GM18511 (cell line): ENCODE data around the gene CSNK1A1L.

Source experiments
- ATAC-seq: cut with Tn5 transposase; IDR thresholded peaks from one replicate; pipeline ENCODE4 v1.9.1; 2021; ENCODE audit warnings: mild to moderate bottlenecking, moderate library complexity; ENCODE audit not compliant: unreplicated experiment

Gene CSNK1A1L

DNA sequence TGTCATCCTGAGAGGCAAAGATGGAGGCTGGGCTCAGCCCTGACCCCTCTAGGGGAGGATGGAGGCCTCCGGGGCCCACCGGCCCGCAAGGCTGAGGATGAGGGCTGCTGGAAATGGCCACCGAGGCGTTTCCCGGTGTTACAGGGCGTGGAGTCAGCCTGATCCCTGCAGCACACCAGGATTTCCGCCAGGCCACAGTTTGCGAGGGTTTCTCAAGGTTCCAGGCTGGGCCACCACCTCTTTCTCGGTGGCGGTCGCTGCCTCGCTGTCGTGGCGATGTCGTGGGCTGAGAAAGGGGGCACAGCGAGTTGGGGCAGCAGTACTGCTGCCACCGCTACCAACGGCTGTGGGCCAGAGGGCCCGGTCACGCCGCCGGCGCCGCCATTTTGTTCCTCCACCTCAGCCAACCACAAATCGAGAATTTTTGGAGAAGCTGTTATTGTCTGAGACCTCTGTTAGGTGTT lies at the start of gene CSNK1A1L:
TSS of gene CSNK1A1L (minus strand) at position 414 of the 464 bp plus-strand sequence. CDS start at position 6, 408 bp downstream.
- no peak for ATAC-seq

DNA sequence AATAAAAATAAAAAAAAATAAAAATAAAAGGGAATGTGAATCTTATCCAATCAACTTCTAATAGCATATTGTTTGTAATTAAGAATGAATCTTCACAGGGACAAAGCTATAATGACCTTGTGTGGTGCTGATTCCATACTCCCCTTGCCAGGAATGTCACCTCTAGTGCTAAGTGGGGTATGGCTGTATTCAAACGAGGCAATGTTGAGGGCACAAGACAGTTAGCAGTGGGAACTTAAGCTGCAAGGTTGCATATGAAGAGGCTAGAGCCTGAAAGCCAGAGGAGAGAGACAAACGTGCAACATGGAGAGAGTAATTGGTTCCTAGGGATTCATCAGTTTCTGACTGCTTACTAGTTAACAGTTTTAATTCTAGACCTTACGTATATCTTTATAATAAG lies 43.9 kb upstream of the CSNK1A1L start:
- ATAC-seq = no peak

DNA sequence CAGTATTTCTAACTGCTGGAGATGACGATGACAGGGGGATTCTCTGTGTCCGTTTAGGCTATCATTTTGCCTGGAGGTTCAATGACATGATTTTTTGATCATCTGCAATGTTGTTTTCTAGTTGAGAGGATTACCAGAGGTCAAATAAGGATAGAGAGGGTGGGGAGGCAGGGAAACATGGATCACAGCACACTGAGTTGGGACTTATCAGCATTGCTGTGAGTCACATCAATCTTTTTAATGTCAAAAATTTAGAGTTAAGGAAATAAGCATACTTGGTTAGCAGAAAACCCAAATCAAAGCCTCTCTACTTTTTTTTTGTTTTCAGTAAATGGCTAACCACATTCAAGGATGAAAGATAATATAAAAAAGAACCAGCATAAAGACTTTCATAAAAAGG lies 43.0 kb upstream of the CSNK1A1L start:
- no peak for ATAC-seq

- no peak for ATAC-seq
Observed at GRCh38 chr13:37144661-37145060, 39.2 kb upstream of the CSNK1A1L start.

DNA sequence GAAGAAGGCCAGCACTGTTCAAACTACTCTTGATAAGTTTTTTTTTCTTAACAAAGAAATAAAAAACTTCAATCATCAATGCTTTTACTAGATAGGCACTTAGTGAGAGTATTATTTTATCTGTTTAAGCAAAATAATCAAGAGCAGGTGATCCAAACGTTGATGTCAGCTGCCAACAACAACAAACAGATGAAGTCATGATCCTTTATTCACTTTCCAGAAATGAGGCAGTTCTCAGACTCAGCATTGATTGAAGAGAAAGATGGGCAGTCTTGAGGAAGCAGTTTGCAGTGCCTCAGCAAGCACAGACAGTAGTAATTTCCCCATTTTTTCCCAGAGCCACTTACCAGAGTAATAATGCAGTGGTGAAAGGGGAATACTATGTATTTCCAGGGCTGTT lies 38.4 kb upstream of the CSNK1A1L start:
- no peak for ATAC-seq

DNA sequence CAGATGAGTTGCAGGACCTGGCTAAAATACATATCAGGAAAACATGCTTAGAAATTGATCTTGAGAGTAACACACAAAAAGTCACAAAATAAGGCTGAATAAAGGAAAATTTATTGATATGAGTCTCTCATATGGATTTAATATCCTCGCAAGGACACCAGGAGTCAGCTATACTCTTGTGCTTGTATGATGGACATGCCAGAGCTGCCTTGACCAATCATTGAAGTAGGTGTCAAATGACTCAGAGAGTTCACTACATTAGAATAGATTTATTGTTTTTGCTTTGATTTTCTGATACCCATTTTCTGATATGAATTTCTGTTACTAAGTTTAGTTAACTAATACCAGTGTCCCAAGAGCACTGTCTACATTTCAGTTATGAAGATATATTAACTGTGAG lies 37.4 kb upstream of the CSNK1A1L start:
- no peak for ATAC-seq

DNA sequence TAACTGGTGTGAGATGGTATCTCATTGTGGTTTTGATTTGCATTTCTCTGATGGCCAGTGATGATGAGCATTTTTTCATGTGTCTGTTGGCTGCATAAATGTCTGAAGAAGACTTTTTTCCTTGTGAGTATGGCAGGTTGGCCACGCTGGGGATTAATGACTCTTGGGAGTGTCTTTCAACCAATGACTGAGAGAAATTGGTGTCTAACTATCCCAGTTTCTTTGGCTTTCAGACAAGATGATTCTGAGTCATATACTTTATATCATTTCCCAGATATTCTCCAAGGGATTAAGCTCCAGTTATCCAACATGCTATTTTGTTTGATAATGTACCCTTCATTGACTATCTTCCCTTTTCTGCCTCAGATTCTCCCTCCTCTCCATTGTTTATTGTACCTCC lies 35.5 kb upstream of the CSNK1A1L start:
- ATAC-seq = no peak

DNA sequence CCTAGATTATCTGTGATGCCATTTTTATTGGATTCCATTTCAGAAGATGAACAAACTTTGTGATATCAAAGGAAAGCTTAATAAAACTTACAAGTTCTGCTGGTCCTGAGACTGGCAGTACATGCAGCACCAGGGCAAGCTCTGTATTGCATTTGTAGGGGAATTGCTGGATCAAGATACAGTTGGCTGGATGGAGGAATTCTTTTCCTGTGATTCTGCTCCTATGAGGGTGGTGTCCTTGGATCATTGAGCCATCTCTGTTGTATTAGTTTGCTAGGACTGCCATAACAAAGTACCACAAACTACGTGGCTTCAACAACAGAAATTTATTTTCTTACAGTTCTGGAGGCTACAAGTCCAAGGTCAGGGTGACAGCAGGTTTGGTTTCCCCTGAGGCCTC lies 33.9 kb upstream of the CSNK1A1L start:
- no peak for ATAC-seq

GRCh38 chr13:37138926-37139325 lies 33.5 kb upstream of the CSNK1A1L start:
- no peak for ATAC-seq

DNA sequence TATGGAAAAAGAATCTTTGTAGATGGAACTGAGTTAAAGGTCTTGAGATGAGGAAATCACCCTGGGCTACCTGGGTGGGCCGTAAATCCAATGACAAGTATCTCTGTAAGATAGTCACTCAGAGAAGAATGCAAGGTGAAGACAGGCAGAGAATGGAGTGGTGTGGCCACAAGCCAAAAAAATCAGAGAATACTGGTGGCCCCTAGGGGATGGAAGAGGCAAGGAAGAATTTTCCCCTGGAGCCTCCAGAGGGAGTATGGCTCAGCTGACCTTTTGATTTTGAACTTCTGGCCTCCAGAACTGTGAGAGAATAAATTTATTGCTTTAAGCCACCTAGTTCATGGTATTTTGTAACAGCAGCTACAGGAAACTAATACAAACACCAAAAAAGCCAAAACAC lies 32.7 kb upstream of the CSNK1A1L start:
- no peak for ATAC-seq

- no peak for ATAC-seq
Observed at GRCh38 chr13:37136633-37137032, 31.2 kb upstream of the CSNK1A1L start.

DNA sequence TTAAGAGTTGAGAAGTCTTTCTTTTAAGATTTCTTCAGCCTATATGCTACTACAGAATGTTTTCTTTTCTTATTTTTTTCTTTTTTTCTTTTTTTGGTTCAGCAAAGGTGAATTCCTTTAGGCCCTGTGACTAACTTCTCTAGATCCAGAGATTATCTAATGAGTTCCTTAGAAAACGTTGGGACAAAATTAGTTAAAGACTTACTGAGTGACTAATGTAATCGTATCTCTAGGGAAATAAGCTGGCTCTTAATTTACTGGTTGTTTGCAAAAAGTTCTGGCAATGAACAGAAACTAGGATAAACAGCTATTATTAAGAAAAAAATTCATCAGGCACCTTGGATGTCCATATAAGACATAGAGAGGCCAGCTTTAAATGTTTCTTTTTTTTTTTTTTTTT lies 30.7 kb upstream of the CSNK1A1L start:
- no peak for ATAC-seq

DNA sequence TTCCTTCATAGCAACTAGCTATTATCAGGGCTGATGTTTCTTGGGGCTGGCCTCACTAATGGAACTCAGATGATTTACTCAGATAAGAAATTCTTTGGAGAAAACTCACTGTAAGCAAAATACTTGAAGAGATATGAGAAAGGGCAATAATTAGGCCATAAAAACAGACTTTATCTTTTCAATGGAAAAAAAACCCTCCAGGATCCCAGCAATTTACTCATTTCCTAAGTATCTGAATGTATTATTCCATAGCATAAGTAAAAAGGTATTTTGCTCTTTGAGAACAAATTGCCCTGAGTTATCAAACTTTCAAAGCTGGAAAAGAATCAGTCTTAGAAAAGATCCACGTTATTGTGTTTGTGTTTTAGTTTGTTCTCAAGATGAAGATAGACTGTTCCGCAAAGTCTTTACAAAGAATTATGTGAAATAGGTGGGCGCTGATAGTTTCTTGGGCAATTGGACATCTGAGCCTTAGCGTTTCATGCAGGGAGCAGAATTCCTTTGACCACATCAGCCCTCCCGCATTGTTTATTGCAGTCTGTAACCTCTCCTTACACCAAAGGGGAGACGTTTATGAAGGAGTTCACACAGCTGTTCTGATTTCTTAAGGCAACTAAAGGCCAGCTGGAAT lies 29.1 kb upstream of the CSNK1A1L start:
- no peak for ATAC-seq

- ATAC-seq = no peak
Observed at GRCh38 chr13:37132211-37132610, 26.7 kb upstream of the CSNK1A1L start.

DNA sequence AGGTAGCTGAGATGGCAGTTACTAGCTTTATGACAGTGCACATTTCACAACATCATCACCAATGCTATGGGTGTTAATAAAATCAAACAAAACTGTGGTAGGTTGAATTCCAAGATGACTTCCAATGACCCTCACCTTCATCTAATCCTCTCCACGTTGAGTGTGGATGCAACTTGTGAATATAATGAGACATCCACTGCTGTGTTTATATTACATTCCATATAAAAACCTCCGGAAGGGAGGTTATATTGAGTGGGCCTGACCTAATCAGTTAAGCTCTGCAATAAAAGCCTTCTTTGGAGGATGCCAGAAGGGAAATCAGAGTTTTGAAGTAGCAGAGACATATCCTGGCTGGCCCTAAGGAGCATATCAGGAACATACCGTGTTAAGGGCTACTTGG lies 25.6 kb upstream of the CSNK1A1L start:
- no peak for ATAC-seq

- no peak for ATAC-seq
Observed at GRCh38 chr13:37129866-37130265, 24.4 kb upstream of the CSNK1A1L start.

- no peak for ATAC-seq
Observed at GRCh38 chr13:37127691-37128241, 22.3 kb upstream of the CSNK1A1L start.

- no peak for ATAC-seq
Observed at GRCh38 chr13:37123337-37123736, 17.9 kb upstream of the CSNK1A1L start.

DNA sequence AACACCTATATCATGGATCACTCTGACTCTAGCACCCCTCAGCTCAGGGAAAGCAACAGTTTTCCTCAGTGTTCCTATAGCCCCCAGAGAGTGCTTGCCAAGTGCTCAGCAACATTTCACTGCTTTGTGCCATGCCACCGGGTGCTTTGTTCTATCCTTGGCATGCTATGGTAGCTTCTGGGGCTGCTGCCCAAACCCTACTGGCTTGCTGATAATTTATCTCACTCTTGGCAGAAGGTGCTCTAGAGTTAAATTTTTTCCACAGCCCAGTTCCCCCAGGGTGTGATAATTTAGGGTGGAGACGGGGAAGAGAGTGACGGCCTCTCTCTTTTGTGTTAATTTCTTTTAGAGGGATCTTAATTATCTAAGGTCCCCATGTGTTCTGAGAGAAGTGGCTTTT lies 12.6 kb upstream of the CSNK1A1L start:
- ATAC-seq = no peak

GRCh38 chr13:37114250-37114649 lies 8.8 kb upstream of the CSNK1A1L start:
- no peak for ATAC-seq

GRCh38 chr13:37113534-37113933 lies 8.1 kb upstream of the CSNK1A1L start:
- ATAC-seq = no peak

DNA sequence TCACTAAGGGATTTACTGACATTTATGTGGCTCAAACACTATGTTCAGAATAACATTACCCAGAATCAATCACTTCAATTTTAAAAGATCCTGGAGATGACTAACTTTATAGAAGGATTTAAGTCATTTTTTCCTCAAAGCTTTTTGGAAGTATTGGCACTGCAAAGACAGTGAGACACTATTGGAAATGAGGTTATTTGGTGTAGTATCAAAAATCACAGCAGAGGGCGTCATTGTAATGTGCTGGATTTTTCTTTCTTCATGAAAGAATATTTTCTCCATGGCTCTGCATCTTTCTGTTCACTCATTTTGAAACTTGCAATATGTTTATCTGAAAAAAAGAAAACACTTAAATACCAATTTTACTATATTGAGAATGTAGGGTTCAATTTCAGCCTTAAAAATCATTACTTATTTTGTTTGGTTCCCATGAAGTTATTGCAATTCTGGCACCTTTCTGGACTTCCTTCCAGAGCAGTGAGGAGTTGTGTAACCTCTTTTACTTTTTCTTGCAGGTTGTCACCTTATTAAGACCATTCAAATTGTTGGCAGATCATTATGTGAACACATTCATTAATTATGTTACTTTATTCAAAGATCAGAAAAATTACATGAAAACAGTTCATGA lies 3.7 kb upstream of the CSNK1A1L start:
- no peak for ATAC-seq

GRCh38 chr13:37107868-37108267 lies 2.4 kb upstream of the CSNK1A1L start:
- ATAC-seq = no peak
